Brain microvascular endothelial cell (primary cell): ENCODE measurements around the gene SAFB.

Experiments
- DNase-seq: peaks from one replicate; pipeline ENCODE4 v3.0.0-alpha.2; 2020
- H3K27ac ChIP-seq: fragments of 250-450 bp; sonication (Bioruptor Pico); 2 replicates; pipeline ENCODE4 v1.5.1; 2020; ENCODE audit warnings: mild to moderate bottlenecking, moderate library complexity
- H3K27me3 ChIP-seq: fragments of 250-450 bp; sonication (Bioruptor Pico); replicated peaks from 2 replicates; pipeline ENCODE4 v1.5.1; 2020; ENCODE audit warnings: mild to moderate bottlenecking
- H3K36me3 ChIP-seq: fragments of 250-450 bp; sonication (Bioruptor Pico); replicated peaks from 2 replicates; pipeline ENCODE4 v1.5.1; 2020; ENCODE audit warnings: mild to moderate bottlenecking
- H3K4me3 ChIP-seq: 2 replicates; pipeline ENCODE4 v1.5.1; 2011; ENCODE audit warnings: low read depth, mild to moderate bottlenecking, control low read depth, low read length, moderate library complexity
- in situ Hi-C: cut with HindIII; loops from 2 replicates; pipeline ENCODE4 v1.10.0; 2017; ENCODE audit warnings: low sequenced_read_pairs, low pct_ligation_motif_present
- TF ChIP-seq, protein P1 (sequence below): IDR thresholded peaks from 2 replicates; pipeline ENCODE4 v1.5.1; 2011; ENCODE audit warnings: low read depth, mild to moderate bottlenecking, moderate library complexity, low read length, control low read depth, inconsistent platforms; ENCODE audit errors: missing control alignments

Gene SAFB

DNA sequence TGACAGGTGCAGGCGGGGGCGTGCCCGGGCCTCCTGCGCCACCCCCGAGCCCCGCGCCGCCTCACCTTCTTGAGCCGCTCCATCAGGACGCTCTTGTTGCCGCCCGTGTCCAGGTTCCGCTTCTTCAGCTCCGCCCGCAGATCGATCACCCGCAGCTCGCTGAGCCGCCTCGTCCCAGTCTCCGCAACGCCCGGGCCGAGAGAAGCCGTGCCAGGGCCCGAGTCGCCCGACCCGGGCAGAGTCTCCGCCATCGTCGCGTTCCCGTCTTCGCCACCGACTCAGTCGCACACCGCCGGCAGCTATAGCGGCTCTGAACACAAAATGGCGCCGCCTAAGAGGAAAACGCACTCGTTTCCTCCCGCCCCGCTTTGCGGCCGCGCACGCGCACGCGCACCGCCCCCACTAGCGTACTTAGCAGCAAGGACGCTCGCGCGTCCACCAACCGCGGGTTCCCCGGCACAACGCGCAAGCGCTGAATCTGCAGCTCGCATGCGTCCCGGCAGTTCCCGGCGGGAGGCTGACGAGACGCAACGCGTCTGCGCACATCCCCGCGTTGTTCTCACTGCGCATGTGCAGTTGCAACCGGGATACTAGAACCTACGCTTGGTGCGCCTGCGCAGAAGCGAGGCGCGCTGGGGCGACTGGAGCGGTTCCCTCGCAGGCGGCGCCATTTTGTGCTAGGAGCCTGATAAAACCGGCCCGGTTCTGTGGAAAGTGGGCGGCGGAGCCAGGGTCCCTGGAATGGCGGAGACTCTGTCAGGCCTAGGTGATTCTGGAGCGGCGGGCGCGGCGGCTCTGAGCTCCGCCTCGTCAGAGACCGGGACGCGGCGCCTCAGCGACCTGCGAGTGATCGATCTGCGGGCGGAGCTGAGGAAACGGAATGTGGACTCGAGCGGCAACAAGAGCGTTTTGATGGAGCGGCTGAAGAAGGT, at the start of gene SAFB, which contains the start of gene SAFB2:
SAFB (plus strand) TSS at position 619 of the 932 bp plus-strand sequence; CDS start at position 742, 123 bp downstream.
SAFB2 (minus strand) TSS at position 312 of the 932 bp plus-strand sequence; CDS start at position 251, 61 bp downstream.
- H3K27me3 ChIP-seq: no peaks in the 10 kb centered on the region
- in situ Hi-C loops: no loop called here
- DNase-seq: peak; percentile 99
- TF ChIP-seq, protein P1, sequence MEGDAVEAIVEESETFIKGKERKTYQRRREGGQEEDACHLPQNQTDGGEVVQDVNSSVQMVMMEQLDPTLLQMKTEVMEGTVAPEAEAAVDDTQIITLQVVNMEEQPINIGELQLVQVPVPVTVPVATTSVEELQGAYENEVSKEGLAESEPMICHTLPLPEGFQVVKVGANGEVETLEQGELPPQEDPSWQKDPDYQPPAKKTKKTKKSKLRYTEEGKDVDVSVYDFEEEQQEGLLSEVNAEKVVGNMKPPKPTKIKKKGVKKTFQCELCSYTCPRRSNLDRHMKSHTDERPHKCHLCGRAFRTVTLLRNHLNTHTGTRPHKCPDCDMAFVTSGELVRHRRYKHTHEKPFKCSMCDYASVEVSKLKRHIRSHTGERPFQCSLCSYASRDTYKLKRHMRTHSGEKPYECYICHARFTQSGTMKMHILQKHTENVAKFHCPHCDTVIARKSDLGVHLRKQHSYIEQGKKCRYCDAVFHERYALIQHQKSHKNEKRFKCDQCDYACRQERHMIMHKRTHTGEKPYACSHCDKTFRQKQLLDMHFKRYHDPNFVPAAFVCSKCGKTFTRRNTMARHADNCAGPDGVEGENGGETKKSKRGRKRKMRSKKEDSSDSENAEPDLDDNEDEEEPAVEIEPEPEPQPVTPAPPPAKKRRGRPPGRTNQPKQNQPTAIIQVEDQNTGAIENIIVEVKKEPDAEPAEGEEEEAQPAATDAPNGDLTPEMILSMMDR: no peak
- H3K36me3 ChIP-seq: peaks cover 41% of the 10 kb centered on the region
- H3K27ac ChIP-seq: peak within 1 kb of the TSS; percentile 89
- peak within 1 kb of the TSS; percentile 99 for H3K4me3 ChIP-seq

GRCh38 chr19:5575590-5575989, 47.3 kb upstream of the SAFB start:
- H3K36me3 ChIP-seq: no peaks in the 10 kb centered on the region

GRCh38 chr19:5578097-5578846, 44.6 kb upstream of the SAFB start:
- in situ Hi-C loops: no loop called here
- Histone ChIP-seq H3K4me3 (peak overlapping the region; percentile 12), H3K36me3 (no peaks in the 10 kb centered on the region), H3K27me3 (no peaks in the 10 kb centered on the region), H3K27ac (no peak overlapping the region)
- TF ChIP-seq, protein P1: peak; percentile 98
- peak; percentile 16 for DNase-seq

More at GRCh38 chr19:5575590-5575989, 47.3 kb upstream of the SAFB start:
- Histone ChIP-seq H3K4me3 (no peak overlapping the region), H3K27ac (no peak overlapping the region), H3K27me3 (no peaks in the 10 kb centered on the region)
- TF ChIP-seq, protein P1: no peak
- in situ Hi-C loops: no loop called here
- no peak for DNase-seq

- no peak overlapping the region for H3K4me3 ChIP-seq
- no peaks in the 10 kb centered on the region for H3K27me3 ChIP-seq
- no peaks in the 10 kb centered on the region for H3K36me3 ChIP-seq
- no peak for DNase-seq
- H3K27ac ChIP-seq: no peak overlapping the region
- TF ChIP-seq, protein P1: no peak
- in situ Hi-C loops: no loop called here
Observed at GRCh38 chr19:5579286-5579685, 43.6 kb upstream of the SAFB start.

- DNase-seq: no peak
- Histone ChIP-seq H3K36me3 (no peaks in the 10 kb centered on the region), H3K27ac (no peak overlapping the region), H3K27me3 (no peaks in the 10 kb centered on the region), H3K4me3 (no peak overlapping the region)
- in situ Hi-C loops: no loop called here
- TF ChIP-seq, protein P1: no peak
Observed at GRCh38 chr19:5579697-5580096, 43.2 kb upstream of the SAFB start.
